Measurements from ENCODE around the gene SOX1.
A peak's percentile ranks its signal among the peaks of the same experiment; 100 is the strongest.

The SOX1 gene

DNA sequence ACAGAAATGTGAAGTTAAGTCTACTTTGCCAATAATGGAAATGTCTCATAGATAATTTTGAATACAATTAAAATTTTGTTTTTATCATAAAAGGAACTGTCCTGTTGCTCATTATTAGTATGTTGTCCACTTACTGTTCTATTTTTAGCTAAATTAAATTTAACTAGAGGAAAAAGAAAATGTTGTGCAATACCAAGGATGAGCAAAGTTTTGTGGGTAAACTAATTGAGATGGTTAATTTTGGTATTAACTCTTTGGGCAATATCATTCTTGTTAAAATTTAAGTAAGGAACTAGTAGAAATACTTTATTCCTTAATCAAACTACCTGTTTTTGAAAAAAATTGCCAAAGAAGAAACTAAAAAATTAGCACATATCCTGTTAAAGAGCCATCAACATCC is 43.5 kb downstream of the SOX1 start:
- no peak for DNase-seq

DNA sequence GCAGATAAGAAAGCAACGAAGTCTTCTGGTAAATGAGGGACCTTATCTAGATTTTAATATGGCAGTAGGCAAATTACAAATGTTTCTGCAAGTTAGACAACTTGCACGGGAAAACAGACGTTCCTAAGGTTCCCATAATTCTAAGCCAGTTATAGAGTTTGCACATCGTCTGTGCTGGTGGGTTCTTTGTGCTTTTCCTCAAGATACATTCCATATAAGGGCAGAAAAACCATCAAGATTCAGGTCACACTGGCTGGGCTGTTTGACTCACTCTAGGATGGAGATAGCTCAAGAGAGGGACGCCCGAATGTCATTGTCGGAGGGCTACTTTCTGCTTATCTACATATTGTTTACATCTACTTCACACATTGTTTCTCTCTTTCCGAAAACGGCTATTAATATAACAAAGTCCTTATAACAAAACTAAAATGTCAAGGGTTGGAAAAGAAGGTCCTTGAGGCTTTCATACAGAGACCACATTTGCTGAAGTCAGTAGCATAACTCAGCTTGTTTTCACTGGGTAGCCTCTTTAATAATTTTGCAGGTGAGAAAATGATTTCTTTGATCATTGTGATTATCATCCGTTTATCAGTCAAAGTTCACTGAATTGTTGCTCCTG is 44.4 kb downstream of the SOX1 start:
- DNase-seq = no peak

DNA sequence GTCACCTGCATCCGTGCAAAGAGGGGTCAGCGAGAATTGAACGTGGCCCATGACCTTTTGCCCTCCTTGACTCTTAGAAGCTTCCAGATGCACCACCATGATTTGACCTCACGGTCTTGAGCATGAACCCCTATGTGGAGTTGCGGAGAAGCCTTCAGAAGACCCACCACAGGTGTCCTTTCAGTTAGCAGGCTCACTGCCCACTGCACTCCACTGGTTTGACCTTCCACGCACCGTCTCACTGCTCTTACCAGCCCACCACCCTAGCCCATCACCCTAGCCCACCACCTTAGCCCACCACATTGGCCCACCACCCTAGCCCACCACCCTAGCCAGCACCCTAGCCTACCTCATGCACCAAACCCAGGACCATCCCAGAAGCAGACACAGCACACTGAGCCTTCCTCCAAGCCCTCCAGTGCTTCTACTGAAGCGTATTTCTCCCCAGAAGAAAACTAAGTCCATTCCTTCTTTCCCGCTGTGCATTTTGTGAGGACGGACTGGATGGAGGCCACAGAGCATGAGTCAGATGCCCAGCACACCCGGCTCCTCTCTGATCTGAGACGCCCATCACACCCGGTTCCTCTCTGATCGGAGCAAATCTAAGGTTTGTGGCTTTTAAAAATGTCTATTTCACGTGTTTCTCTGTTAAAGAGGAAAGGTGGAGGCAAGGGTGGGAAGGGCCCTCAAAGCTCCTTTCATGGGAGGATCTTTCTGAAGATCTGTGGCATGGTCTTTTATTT is 45.8 kb downstream of the SOX1 start:
- no peak for DNase-seq

DNA sequence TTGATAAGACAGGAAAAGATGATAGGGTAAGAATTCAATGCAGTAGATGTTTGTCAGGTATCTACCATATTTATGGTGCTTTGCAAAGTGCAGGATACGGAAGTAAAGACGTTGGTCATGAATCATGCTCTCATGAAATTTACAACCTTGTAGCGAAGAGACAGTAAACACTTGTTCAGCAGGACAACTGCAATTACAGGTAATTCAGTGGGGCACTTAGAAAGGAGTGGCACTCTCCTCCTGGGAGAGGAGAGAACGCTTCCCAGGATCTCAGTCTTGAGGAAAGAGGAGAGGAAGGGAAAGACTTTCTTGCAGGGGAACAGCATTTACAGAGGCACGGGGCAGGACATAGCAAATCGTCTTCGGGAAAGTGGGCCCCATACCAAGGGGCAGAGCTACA is 46.4 kb downstream of the SOX1 start:
- no peak for DNase-seq

DNA sequence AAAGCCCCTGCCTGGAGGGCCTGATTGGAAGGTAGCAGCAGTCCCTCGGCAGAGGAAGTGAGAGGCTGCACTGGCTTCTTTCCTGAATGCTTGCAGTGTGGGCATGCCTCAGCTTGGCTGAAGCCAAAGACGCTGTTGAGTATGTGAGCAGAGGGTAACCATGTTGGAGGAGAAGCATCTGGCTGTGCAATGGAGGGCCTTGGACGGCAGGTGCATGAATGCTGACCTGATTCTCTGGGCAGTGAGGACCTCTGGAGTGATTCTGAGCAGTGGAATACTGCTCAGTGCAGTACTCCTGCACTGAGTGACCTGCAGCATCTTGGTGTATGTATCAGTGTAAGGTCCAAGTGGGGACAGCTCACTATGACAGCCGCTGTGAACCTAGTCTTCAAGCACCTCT is 46.9 kb downstream of the SOX1 start:
- no peak for DNase-seq

DNA sequence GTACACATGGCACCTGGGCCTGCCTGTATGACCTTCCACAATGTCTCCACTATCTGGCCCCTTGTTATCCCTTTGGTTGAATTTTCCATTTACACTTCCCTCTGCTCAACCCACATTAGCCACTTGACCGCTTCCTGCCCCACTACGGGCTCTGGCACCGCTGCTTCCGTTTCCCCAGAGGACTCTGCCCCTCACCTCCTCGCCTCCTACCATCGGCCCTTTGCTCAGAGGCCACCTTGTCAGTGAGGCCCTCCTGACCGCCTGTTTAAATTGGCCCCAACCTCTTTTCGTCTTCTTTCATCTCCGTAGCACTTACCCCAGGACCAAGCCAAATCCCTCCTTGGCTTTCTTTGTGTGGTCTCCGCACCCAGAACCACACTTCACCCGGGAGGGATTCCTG is 47.4 kb downstream of the SOX1 start:
- DNase-seq = no peak

DNA sequence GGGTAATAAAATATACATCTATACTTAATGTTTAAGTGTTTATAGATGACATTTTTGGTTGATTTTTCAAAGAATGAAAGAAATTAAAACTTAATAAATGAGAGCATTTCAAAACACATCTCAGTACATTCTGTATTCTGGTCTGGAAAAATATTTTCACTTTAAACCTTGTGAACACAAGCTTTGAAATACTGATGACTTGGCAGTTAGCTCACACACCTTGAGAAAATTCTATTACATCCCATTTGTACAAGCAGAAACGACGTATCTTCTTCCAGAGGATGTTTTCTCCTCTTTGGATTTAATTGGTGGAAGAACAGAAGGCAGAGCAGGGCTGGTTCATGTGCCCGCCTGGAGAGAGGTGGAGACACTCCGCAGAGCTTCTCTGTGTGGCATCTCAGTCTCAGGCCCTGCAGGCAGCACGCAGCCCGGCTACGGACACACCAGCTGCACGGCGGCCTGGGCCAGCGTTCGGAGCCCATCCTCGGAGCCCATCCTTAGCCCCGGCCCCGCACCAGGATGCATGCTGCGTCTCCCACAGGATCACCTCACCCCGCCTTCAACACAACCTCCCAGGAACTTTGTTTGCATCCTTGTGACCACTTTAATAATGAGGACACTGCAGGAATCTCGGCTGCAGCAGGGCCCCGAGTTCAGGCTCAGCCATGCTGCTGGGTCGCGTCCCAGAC is 48.6 kb downstream of the SOX1 start:
- no peak for DNase-seq

DNA sequence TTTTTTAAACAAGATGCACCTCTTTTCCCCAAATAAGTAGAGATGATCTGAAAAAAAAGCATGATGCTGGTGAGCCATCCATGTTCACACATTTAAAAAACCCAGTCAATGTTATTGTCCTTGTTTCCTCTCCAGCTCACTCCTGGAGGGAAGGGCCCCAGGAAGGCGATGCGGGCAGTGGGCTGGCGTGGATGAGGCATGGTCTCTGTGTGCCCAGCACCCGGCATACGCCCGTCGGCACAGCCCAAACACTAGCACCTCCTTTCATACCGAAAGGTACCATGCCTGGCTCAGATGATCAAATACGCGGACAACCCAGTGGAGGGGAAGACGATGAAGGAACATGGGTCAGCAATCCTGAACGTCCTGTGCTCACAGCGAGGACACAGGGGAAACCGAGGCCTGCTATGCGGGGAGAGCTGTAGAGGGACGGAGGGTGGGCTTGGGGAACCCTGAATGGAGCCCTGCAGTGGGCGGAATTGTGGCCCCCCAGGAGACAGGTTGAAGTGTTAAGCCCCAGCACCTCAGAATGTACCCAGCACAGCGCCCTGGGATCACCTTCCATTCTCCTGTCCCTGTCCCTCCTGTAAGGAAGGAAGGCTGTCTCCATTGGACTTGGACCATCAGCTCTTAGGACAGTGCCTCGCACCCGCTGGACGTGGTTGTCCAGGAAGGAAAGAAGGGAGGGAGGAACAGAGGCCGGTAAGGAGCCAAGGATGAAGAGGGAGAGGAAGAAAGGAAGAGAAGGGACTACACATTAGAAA is 49.4 kb downstream of the SOX1 start:
- DNase-seq = no peak

DNA sequence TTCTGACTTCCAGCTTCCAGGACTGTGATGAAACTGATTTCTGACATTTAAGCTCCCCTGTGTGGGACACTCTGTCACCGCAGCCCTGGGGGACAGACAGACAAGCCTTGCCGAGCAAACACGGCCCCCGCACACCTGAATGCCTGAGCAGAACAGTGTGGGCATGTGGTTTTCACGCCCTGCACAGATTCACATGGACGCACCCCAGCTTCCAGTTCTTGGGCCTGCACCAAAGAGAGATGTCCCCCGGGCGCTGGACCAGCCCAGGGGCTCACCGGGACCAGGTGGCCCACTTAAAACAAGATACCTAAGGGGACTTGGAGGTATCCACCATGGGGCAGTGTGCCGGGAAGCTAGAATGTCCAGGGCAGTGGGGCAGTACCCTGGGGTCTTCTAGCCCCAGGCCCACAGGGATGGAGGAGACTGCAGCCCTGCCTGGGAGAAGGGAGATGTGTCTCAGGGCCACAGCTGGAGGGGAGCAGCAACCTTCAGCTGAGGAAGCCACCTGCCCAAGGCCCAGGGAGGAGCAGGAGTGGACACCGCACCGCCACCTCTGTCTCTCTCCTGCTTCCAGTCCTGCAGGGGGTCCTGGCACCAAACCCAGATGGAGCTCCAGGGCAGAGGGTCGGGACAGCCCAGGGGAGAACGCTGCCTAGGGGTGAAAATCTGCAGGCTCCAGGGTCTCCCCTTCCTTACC is 50.5 kb downstream of the SOX1 start:
- DNase-seq = no peak

DNA sequence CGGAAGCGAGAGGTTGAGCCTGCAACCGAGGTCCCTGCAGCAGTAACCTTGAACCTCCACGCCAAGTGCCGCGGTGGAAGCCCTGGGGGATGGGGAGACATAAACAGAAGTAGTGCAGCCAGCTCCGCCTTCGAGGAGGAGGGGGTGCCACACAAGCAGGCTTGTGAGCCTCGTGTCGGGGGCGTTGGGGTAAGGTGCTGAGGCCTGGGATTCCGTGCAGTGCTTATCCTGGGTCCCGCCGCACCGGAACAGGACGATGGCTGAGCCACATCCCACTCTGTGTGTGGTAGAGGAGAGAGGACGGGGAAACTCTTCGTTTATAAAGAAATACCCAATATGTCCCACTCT is 51.0 kb downstream of the SOX1 start:
- no peak for DNase-seq

DNA sequence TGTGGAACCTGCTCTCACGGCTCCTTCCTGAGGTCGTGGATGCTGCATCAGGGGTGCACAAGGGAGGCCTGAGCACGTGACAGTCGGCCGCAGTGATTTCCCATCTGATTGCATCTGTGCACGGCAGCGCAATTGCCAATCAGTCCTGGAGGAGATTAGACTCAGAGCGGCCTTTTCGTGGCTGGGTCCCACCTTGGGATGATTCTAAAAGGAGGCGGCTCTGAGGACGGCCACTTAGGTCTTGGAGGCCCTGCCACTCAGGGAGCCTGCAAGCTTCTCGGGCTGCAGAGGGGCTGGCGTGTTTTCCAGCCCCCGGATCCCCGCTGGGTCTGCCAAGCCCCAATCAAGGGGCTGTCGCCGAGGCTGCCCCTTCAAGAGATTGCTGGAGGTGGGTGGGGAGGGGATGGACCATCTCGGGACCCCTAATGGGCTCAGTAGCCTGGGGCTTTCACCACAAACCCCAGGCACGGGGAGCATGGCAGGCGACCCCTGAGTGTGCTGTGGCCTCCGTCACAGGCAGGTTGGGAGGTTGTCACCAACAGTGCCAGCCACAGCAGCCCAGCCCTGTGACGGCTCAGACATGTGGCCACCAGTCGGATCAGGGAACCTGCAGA is 51.6 kb downstream of the SOX1 start:
- DNase-seq = no peak

DNA sequence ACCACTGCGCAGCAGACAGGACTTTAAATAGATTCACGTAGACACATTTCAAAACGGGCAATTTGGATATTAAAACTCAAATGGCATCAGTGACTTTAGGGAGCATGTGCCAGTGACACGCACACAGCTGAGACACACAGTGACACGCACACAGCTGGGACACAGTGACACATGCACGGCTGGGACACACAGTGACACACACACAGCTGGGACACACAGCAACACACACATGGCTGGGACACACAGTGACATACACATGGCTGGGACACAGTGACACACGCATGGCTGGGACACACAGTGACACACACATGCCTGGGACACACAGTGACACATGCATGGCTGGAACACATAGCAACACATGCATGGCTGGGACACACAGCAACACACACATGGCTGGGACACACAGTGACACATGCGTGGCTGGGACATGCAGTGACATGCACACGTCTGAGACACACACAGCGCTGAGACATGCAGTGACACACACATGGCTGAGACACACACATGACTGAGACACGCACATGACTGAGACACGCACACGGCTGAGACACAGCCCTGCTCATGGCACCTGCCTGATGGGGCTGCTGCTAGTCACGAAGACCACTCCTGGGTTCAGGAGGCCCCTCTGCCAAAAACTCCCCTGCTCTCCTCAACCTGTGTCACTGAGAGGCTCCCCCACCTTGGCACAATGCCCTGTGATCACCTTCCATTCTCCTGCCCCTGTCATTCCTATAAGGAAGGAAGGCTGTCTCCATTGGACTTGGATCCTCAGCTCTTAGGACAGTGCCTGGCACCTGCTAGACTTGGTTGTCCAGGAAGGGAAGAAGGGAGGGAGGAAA is 52.5 kb downstream of the SOX1 start:
- peak; percentile 45 for DNase-seq

DNA sequence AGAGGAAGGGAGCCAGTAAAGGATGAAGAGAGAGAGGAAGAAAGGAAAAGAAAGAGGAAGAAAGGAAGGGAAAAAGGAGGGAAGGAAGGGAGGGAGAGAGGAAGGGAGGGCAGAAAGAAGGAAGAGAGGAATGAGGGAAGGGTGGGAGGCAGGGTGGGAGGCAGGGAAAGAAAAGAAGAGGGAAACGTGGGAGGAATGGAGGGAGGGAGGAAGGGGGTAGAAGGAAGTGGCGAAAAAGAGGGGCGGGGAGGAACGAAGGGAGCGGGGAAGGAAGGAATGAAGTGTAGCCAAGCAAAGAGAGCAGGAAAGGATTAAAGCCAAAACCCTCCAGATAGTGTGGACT is 53.1 kb downstream of the SOX1 start:
- DNase-seq = no peak
